Loucy (cell line): ENCODE data around the gene SLC25A13.

ENCODE experiments used
- H2AFZ ChIP-seq: fragments of 200-600 bp; sonication (generic); 2 replicates; pipeline ENCODE4 v1.6.0; 2016; ENCODE audit warnings: antibody characterized with exemption, mild to moderate bottlenecking, low read length, moderate library complexity
- H3F3A ChIP-seq: fragments of 200-600 bp; 2 replicates; pipeline ENCODE4 v1.6.0; 2016; ENCODE audit warnings: antibody characterized with exemption, low read depth, mild to moderate bottlenecking
- H3K27me3 ChIP-seq: fragments of 200-600 bp; sonication (generic); 2 replicates; pipeline ENCODE4 v1.6.1; 2014; ENCODE audit warnings: low read length, mild to moderate bottlenecking; ENCODE audit not compliant: insufficient read depth, poor library complexity, severe bottlenecking
- H3K36me3 ChIP-seq: fragments of 200-600 bp; sonication (generic); 2 replicates; pipeline ENCODE4 v1.6.1; 2016; ENCODE audit warnings: low read length; ENCODE audit not compliant: insufficient read depth
- H3K4me1 ChIP-seq: fragments of 200-600 bp; sonication (generic); 2 replicates; pipeline ENCODE4 v1.5.1; 2014; ENCODE audit warnings: low read length, mild to moderate bottlenecking; ENCODE audit not compliant: insufficient read depth, poor library complexity, severe bottlenecking
- H3K4me2 ChIP-seq: fragments of 200-600 bp; sonication (generic); 2 replicates; pipeline ENCODE4 v1.6.0; 2014; ENCODE audit warnings: antibody characterized with exemption, low read length, low read depth, mild to moderate bottlenecking; ENCODE audit not compliant: poor library complexity, severe bottlenecking
- H3K4me3 ChIP-seq: fragments of 200-600 bp; sonication (generic); 2 replicates; pipeline ENCODE4 v1.5.1; 2014; ENCODE audit warnings: low read length, mild to moderate bottlenecking, mixed read lengths; ENCODE audit not compliant: poor library complexity, severe bottlenecking
- H3K79me2 ChIP-seq: fragments of 200-600 bp; sonication (generic); 2 replicates; pipeline ENCODE4 v1.6.1; 2014; ENCODE audit warnings: low read length; ENCODE audit not compliant: insufficient read depth
- H3K9ac ChIP-seq: fragments of 200-600 bp; sonication (generic); 2 replicates; pipeline ENCODE4 v1.6.0; 2014; ENCODE audit warnings: mild to moderate bottlenecking, low read depth, low read length, moderate library complexity; ENCODE audit not compliant: poor library complexity, severe bottlenecking
- H3K9me2 ChIP-seq: fragments of 200-600 bp; sonication (generic); replicated peaks from 2 replicates; pipeline ENCODE4 v1.6.1; 2016; ENCODE audit warnings: low read depth, low read length, mixed read lengths
- H3K9me3 ChIP-seq: fragments of 200-600 bp; sonication (generic); 2 replicates; pipeline ENCODE4 v1.6.1; 2014; ENCODE audit warnings: mild to moderate bottlenecking, antibody characterized with exemption, low read length, low read depth; ENCODE audit not compliant: insufficient read depth
- H4K20me1 ChIP-seq: fragments of 200-600 bp; sonication (generic); 2 replicates; pipeline ENCODE4 v1.6.0; 2014; ENCODE audit warnings: antibody characterized with exemption, low read length, mild to moderate bottlenecking; ENCODE audit not compliant: insufficient read depth, poor library complexity, severe bottlenecking
- EZH2phosphoT487 ChIP-seq: fragments of 200-600 bp; IDR thresholded peaks from 2 replicates; pipeline ENCODE4 v1.6.1; 2018; ENCODE audit warnings: antibody characterized with exemption, mild to moderate bottlenecking, moderate library complexity, borderline replicate concordance
- TF ChIP-seq, protein P1 (sequence below): fragments of 200-600 bp; sonication (generic); conservative IDR thresholded peaks from 2 replicates; pipeline ENCODE4 v1.5.1; 2014; ENCODE audit warnings: mild to moderate bottlenecking, antibody characterized with exemption, low read length

Gene SLC25A13

GRCh38 chr7:96179341-96179740 is 142.6 kb downstream of the SLC25A13 start:
- no peaks in the 10 kb centered on the region for H3K27me3 ChIP-seq
- H2AFZ ChIP-seq: no peak overlapping the region
- H3K9me3 ChIP-seq: no peaks in the 10 kb centered on the region
- H4K20me1 ChIP-seq: no peaks in the 10 kb centered on the region
- H3K79me2 ChIP-seq: no peaks in the 10 kb centered on the region
- TF ChIP-seq, protein P1, sequence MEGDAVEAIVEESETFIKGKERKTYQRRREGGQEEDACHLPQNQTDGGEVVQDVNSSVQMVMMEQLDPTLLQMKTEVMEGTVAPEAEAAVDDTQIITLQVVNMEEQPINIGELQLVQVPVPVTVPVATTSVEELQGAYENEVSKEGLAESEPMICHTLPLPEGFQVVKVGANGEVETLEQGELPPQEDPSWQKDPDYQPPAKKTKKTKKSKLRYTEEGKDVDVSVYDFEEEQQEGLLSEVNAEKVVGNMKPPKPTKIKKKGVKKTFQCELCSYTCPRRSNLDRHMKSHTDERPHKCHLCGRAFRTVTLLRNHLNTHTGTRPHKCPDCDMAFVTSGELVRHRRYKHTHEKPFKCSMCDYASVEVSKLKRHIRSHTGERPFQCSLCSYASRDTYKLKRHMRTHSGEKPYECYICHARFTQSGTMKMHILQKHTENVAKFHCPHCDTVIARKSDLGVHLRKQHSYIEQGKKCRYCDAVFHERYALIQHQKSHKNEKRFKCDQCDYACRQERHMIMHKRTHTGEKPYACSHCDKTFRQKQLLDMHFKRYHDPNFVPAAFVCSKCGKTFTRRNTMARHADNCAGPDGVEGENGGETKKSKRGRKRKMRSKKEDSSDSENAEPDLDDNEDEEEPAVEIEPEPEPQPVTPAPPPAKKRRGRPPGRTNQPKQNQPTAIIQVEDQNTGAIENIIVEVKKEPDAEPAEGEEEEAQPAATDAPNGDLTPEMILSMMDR: no peak
- TF ChIP-seq EZH2phosphoT487: no peak
- H3F3A ChIP-seq: no peaks in the 10 kb centered on the region
- no peaks in the 10 kb centered on the region for H3K4me1 ChIP-seq
- H3K9me2 ChIP-seq: no peaks in the 10 kb centered on the region
- H3K9ac ChIP-seq: no peak overlapping the region
- H3K4me3 ChIP-seq: no peak overlapping the region
- no peak overlapping the region for H3K4me2 ChIP-seq
- H3K36me3 ChIP-seq: peaks cover 11% of the 10 kb centered on the region; the same call in 1 of the 2 replicates

- H3K4me3 ChIP-seq: no peak overlapping the region
- no peaks in the 10 kb centered on the region for H3K27me3 ChIP-seq
- no peak for TF ChIP-seq EZH2phosphoT487
- TF ChIP-seq, protein P1: no peak
- H3K9me2 ChIP-seq: no peaks in the 10 kb centered on the region
- no peaks in the 10 kb centered on the region for H3K9me3 ChIP-seq
- H3K79me2 ChIP-seq: no peaks in the 10 kb centered on the region
- H3K4me2 ChIP-seq: no peak overlapping the region
- H3F3A ChIP-seq: no peaks in the 10 kb centered on the region
- H3K4me1 ChIP-seq: no peaks in the 10 kb centered on the region
- H3K36me3 ChIP-seq: peaks cover 6% of the 10 kb centered on the region; the same call in 1 of the 2 replicates
- no peaks in the 10 kb centered on the region for H4K20me1 ChIP-seq
- H3K9ac ChIP-seq: no peak overlapping the region
- no peak overlapping the region for H2AFZ ChIP-seq
These were observed 143.3 kb downstream of the SLC25A13 start for GRCh38 chr7:96178581-96178980.

DNA sequence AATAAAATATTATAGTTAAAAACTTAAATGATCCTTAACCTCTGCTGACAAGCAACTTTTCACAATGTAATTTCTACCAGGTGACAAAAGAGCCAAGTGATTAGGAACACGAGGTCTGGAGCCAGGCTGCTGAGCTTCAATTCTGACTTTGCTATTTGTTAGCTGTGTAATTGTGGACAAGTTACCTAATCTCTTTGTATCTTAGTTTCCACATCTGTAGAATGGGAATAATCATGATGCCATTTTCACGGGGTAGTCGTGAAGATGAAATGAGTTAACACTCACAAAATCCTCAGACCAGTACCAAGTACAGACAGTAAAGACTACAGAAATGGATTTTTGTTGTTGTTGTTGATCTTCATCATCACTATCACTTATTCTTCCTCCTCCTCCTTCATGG is 144.5 kb downstream of the SLC25A13 start:
- no peaks in the 10 kb centered on the region for H3K79me2 ChIP-seq
- H3K4me2 ChIP-seq: no peak overlapping the region
- H3K9me2 ChIP-seq: no peaks in the 10 kb centered on the region
- H3K27me3 ChIP-seq: no peaks in the 10 kb centered on the region
- no peak overlapping the region for H3K9ac ChIP-seq
- no peak overlapping the region for H2AFZ ChIP-seq
- H3K9me3 ChIP-seq: no peaks in the 10 kb centered on the region
- no peaks in the 10 kb centered on the region for H3K4me1 ChIP-seq
- H4K20me1 ChIP-seq: no peaks in the 10 kb centered on the region
- no peaks in the 10 kb centered on the region for H3F3A ChIP-seq
- TF ChIP-seq EZH2phosphoT487: no peak
- H3K4me3 ChIP-seq: no peak overlapping the region
- no peaks in the 10 kb centered on the region for H3K36me3 ChIP-seq

GRCh38 chr7:96174812-96175211 is 147.1 kb downstream of the SLC25A13 start:
- Histone ChIP-seq H3K4me1 (no peaks in the 10 kb centered on the region), H3K79me2 (no peaks in the 10 kb centered on the region), H3K36me3 (peaks cover 7% of the 10 kb centered on the region; the same call in 1 of the 2 replicates), H3K4me3 (no peak overlapping the region), H3K9me2 (no peaks in the 10 kb centered on the region), H3K27me3 (no peaks in the 10 kb centered on the region), H2AFZ (no peak overlapping the region), H3K9ac (no peak overlapping the region), H3F3A (no peaks in the 10 kb centered on the region), H4K20me1 (no peaks in the 10 kb centered on the region), H3K9me3 (no peaks in the 10 kb centered on the region), H3K4me2 (no peak overlapping the region)
- TF ChIP-seq, protein P1: no peak
- TF ChIP-seq EZH2phosphoT487: no peak
